Measurements from ENCODE around the gene NOP53. TPM values are rescaled to one million over a fixed set of nuclear protein-coding genes. Genes with fewer than 3 reads are reported as not detected.
"Not testable (repeated sequence)": the region's sequence is repeated elsewhere in the genome, so short reads cannot be mapped to it uniquely, and the experiment has no call there.

NOP53 gene
- 20.2 and 41.3 TPM in 2 replicates for total RNA-seq (2014; rRNA removed; shearing (Covaris generic))

GRCh38 chr19:47745010-47745901, at the start of gene NOP53:
Gene NOP53 (plus strand): TSS chr19:47745546. CDS start chr19:47745560, 14 bp downstream.
- DNase-seq (ENCODE audit: low spot score), result peak; percentile 82

- no peak for DNase-seq (ENCODE audit: low spot score)
Measured at GRCh38 chr19:47696635-47697034, 48.7 kb upstream of the NOP53 start.

- peak; percentile 72 for DNase-seq (ENCODE audit: low spot score)
Measured at GRCh38 chr19:47697863-47698609, 47.3 kb upstream of the NOP53 start.

GRCh38 chr19:47698631-47699359, 46.6 kb upstream of the NOP53 start:
- no peak for DNase-seq (ENCODE audit: low spot score)

- peak; percentile 31 for DNase-seq (ENCODE audit: low spot score)
Measured at GRCh38 chr19:47699360-47699917, 45.9 kb upstream of the NOP53 start.

- no peak for DNase-seq (ENCODE audit: low spot score)
Measured at GRCh38 chr19:47700934-47701716, 44.2 kb upstream of the NOP53 start.

- DNase-seq (ENCODE audit: low spot score), result no peak
Measured at GRCh38 chr19:47701717-47702552, 43.4 kb upstream of the NOP53 start.

- no peak for DNase-seq (ENCODE audit: low spot score)
Measured at GRCh38 chr19:47702671-47703070, 42.7 kb upstream of the NOP53 start.

GRCh38 chr19:47703301-47703700, 42.0 kb upstream of the NOP53 start:
- no peak for DNase-seq (ENCODE audit: low spot score)

GRCh38 chr19:47704024-47704423, 41.3 kb upstream of the NOP53 start:
- DNase-seq (ENCODE audit: low spot score), result no peak

GRCh38 chr19:47704656-47705055, 40.7 kb upstream of the NOP53 start:
- DNase-seq (ENCODE audit: low spot score), result no peak

GRCh38 chr19:47707135-47707925, 38.0 kb upstream of the NOP53 start:
- peak; percentile 55 for DNase-seq (ENCODE audit: low spot score)

- no peak for DNase-seq (ENCODE audit: low spot score)
Measured at GRCh38 chr19:47711652-47712242, 33.6 kb upstream of the NOP53 start.

- DNase-seq (ENCODE audit: low spot score), result peak; percentile 42
Measured at GRCh38 chr19:47713046-47714021, 32.0 kb upstream of the NOP53 start, which contains the start of gene EHD2. Gene EHD2 (plus strand): TSS chr19:47713422. CDS start chr19:47716613, 3,191 bp downstream.

GRCh38 chr19:47714339-47714738, 31.0 kb upstream of the NOP53 start:
- DNase-seq (ENCODE audit: low spot score), result no peak

GRCh38 chr19:47714855-47715254, 30.5 kb upstream of the NOP53 start:
- DNase-seq (ENCODE audit: low spot score), result not testable (repeated sequence)

GRCh38 chr19:47716270-47716937, 28.9 kb upstream of the NOP53 start:
- no peak for DNase-seq (ENCODE audit: low spot score)

Measured in A172 (cell line).